ENCODE results near the gene KCMF1. TPM values are rescaled to one million over a fixed set of nuclear protein-coding genes. Genes with fewer than 3 reads are reported as not detected.

KCMF1 gene
- total and polyA plus RNA-seq, 2 of the 13 experiments (the other 11 are each of a cell fraction or from before 2014, with no cell fraction given) = 62.1 to 116 TPM

- peaks cover 58% of the 10 kb centered on the region for H3K4me1 ChIP-seq (ENCODE audit: insufficient read depth, low read length)
Observed at GRCh38 chr2:84944295-84944909, 26.6 kb upstream of the KCMF1 start.

More at GRCh38 chr2:84944295-84944909, 26.6 kb upstream of the KCMF1 start:
- no peak for TF ChIP-seq TP53 (CRISPR knock-in tag; conservative IDR thresholded peaks at IDR 0.05)
- no peak for TF ChIP-seq KDM4B (CRISPR knock-in tag; IDR thresholded peaks at IDR 0.05)
- TF ChIP-seq HNRNPUL1 (IDR thresholded peaks at IDR 0.05; ENCODE audit: low read depth, low read length) = no peak
- TF ChIP-seq KAT8 (CRISPR knock-in tag; IDR thresholded peaks at IDR 0.05) = no peak
- TF ChIP-seq ZNF292 (CRISPR knock-in tag; IDR thresholded peaks at IDR 0.05; ENCODE audit: borderline replicate concordance, low read depth) = no peak
- TF ChIP-seq ZNF891 (CRISPR knock-in tag; IDR thresholded peaks at IDR 0.05) = no peak
- no peak for TF ChIP-seq CHD4 (IDR thresholded peaks at IDR 0.05; ENCODE audit: borderline replicate concordance, low read length)
- TF ChIP-seq ZNF414 (CRISPR knock-in tag; IDR thresholded peaks at IDR 0.05) = no peak
- TF ChIP-seq CEBPB (IDR thresholded peaks at IDR 0.05; ENCODE audit: borderline replicate concordance, low read depth, low read length) = no peak
- TF ChIP-seq TRIM22 (IDR thresholded peaks at IDR 0.05) = no peak
- no peak for TF ChIP-seq ZUFSP (CRISPR knock-in tag; IDR thresholded peaks at IDR 0.05; ENCODE audit: borderline replicate concordance)
- TF ChIP-seq ZNF558 (CRISPR knock-in tag; IDR thresholded peaks at IDR 0.05; ENCODE audit: borderline replicate concordance) = no peak
- TF ChIP-seq ZNF580 (CRISPR knock-in tag; IDR thresholded peaks at IDR 0.05; ENCODE audit: borderline replicate concordance, low read depth) = no peak
- no peak for TF ChIP-seq SALL1 (CRISPR knock-in tag; IDR thresholded peaks at IDR 0.05)
- no peak for TF ChIP-seq POGZ (CRISPR knock-in tag; IDR thresholded peaks at IDR 0.05)
- TF ChIP-seq KDM1A (CRISPR knock-in tag; IDR thresholded peaks at IDR 0.05) = no peak
- DNase-seq (ENCODE audit: low spot score) = no peak
- intact Hi-C loops (cut with micrococcal nuclease; ENCODE audit: unreplicated experiment) = no loop called here
- H3K9ac ChIP-seq (ENCODE audit: insufficient read depth, low read depth, low read length) = no peak overlapping the region
- no peak overlapping the region for H3K4me2 ChIP-seq (ENCODE audit: low read depth, low read length)
- H3K27ac ChIP-seq (ENCODE audit: extremely low read length, insufficient read depth, low read length) = no peak overlapping the region
- ChIA-PET CTCF (ENCODE audit: low intra/inter-chr PET ratio, low total read pairs) (no interaction called here), POLR2A (interaction anchor here (3.6 to 4.5 kb wide), 3 partner anchors 13 to 38 kb away, joined by 17 to 37 read pairs (median 28); partner anchors contain the start of gene TMSB10)
- no peak for FAIRE-seq
- H3K27me3 ChIP-seq (ENCODE audit: control insufficient read depth in 1 of 2, insufficient read depth in 2 of 2, low read length in 2 of 2) = no peaks in the 10 kb centered on the region
- in situ Hi-C loops (cut with HindIII; ENCODE audit: extremely low pct_ligation_motif_present, low pct_unique_long_range_greater_than_20kb) = no loop called here
- no peaks in the 10 kb centered on the region for H3K79me2 ChIP-seq (ENCODE audit: insufficient read depth, low read length)
- no TSS peak for BruUV-seq (replicated peaks)
- no peak overlapping the region for H3K4me3 ChIP-seq (replicated peaks in 1 of 3; ENCODE audit: insufficient read depth in 1 of 3, low read depth in 2 of 3, low read length in 3 of 3)
- no peak for ATAC-seq
- H2AFZ ChIP-seq (ENCODE audit: low read length) = no peak overlapping the region
- no peaks in the 10 kb centered on the region for H3K9me3 ChIP-seq (ENCODE audit: low read length)
- no peaks in the 10 kb centered on the region for H4K20me1 ChIP-seq (ENCODE audit: insufficient read depth, low read length)
- H3K36me3 ChIP-seq (replicated peaks in 1 of 2; ENCODE audit: control insufficient read depth in 1 of 2, insufficient read depth in 2 of 2, low read length in 2 of 2) = no peaks in the 10 kb centered on the region
- 87% methylated on average over 7 of the region's 7 CpGs for WGBS (ENCODE audit: low lambda C conversion rate)
